RWPE2 (cell line): ENCODE measurements around the gene TMEM237.

Experiments used
- ATAC-seq: fragments of 200-7000 bp; cut with Tn5 transposase; 3 replicates; pipeline ENCODE4 v1.9.1; 2021; ENCODE audit warnings: low read depth
- DNase-seq: peaks from one replicate; pipeline ENCODE4 v3.0.0-alpha.2; 2020; ENCODE audit warnings: low spot score
- H3K27ac ChIP-seq: fragments of 450-650 bp; 2 replicates; pipeline ENCODE4 v1.5.1; 2017; ENCODE audit warnings: mild to moderate bottlenecking; ENCODE audit not compliant: poor library complexity, severe bottlenecking
- H3K27me3 ChIP-seq: fragments of 250-450 bp; sonication (Bioruptor Pico); 2 replicates; pipeline ENCODE4 v1.5.1; 2021; ENCODE audit warnings: mild to moderate bottlenecking, moderate library complexity; ENCODE audit not compliant: insufficient read depth, poor library complexity, severe bottlenecking
- H3K36me3 ChIP-seq: fragments of 250-450 bp; sonication (Bioruptor Pico); 2 replicates; pipeline ENCODE4 v1.5.1; 2020; ENCODE audit warnings: low read depth, mild to moderate bottlenecking, moderate library complexity
- H3K4me1 ChIP-seq: fragments of 250-450 bp; sonication (Bioruptor Pico); 2 replicates; pipeline ENCODE4 v1.5.1; 2021; ENCODE audit warnings: mild to moderate bottlenecking, moderate library complexity; ENCODE audit not compliant: insufficient read depth, poor library complexity, severe bottlenecking
- H3K4me3 ChIP-seq: fragments of 250-450 bp; sonication (Bioruptor Pico); 2 replicates; pipeline ENCODE4 v1.5.1; 2021; ENCODE audit warnings: mild to moderate bottlenecking, moderate library complexity; ENCODE audit not compliant: severe bottlenecking
- H3K9me3 ChIP-seq: fragments of 250-450 bp; sonication (Bioruptor Pico); 2 replicates; pipeline ENCODE4 v1.5.1; 2021; ENCODE audit warnings: mild to moderate bottlenecking, moderate library complexity; ENCODE audit not compliant: severe bottlenecking
- CTCF ChIP-seq: fragments of 450-650 bp; IDR thresholded peaks from one replicate; pipeline ENCODE4 v1.5.1; 2017; ENCODE audit warnings: mild to moderate bottlenecking, moderate library complexity; ENCODE audit not compliant: poor library complexity, severe bottlenecking

Gene TMEM237

GRCh38 chr2:201644001-201644400 lies 698 bp upstream of the TMEM237 start:
- DNase-seq (no peak), ATAC-seq (peak; percentile 22; the same call in 1 of the 3 replicates)
- Histone ChIP-seq H3K9me3 (peaks cover 2% of the 10 kb centered on the region), H3K36me3 (peaks cover 10% of the 10 kb centered on the region; the same call in 1 of the 2 replicates), H3K4me3 (peak overlapping the region; percentile 71), H3K27ac (peak overlapping the region; percentile 70), H3K27me3 (no peaks in the 10 kb centered on the region), H3K4me1 (peaks cover 21% of the 10 kb centered on the region)
- no peak for TF ChIP-seq CTCF

- DNase-seq (peak; percentile 77), ATAC-seq (peak; percentile 75)
- Histone ChIP-seq H3K9me3 (peaks cover 2% of the 10 kb centered on the region), H3K4me3 (peak overlapping the region; percentile 71), H3K4me1 (peaks cover 21% of the 10 kb centered on the region), H3K36me3 (peaks cover 21% of the 10 kb centered on the region; the same call in 1 of the 2 replicates), H3K27ac (peak overlapping the region; percentile 70), H3K27me3 (no peaks in the 10 kb centered on the region)
- TF ChIP-seq CTCF, result no peak
Measured at GRCh38 chr2:201642579-201643215, 606 bp downstream of the TMEM237 start.

- peaks cover 2% of the 10 kb centered on the region for H3K9me3 ChIP-seq
- peaks cover 21% of the 10 kb centered on the region for H3K4me1 ChIP-seq
- peak; percentile 26; the same call in 2 of the 3 replicates for ATAC-seq
- DNase-seq, result no peak
- H3K27me3 ChIP-seq, result no peaks in the 10 kb centered on the region
- peaks cover 21% of the 10 kb centered on the region; the same call in 1 of the 2 replicates for H3K36me3 ChIP-seq
- peak overlapping the region; percentile 71 for H3K4me3 ChIP-seq
- TF ChIP-seq CTCF, result no peak
- peak overlapping the region; percentile 70 for H3K27ac ChIP-seq
Measured at GRCh38 chr2:201642086-201642578, 1.2 kb downstream of the TMEM237 start.

GRCh38 chr2:201639205-201639604 lies 4.1 kb downstream of the TMEM237 start:
- no peak for ATAC-seq
- no peak for DNase-seq
- no peaks in the 10 kb centered on the region for H3K27me3 ChIP-seq
- H3K27ac ChIP-seq, result no peak overlapping the region
- peaks cover 7% of the 10 kb centered on the region for H3K4me1 ChIP-seq
- H3K36me3 ChIP-seq, result peaks cover 46% of the 10 kb centered on the region
- H3K4me3 ChIP-seq, result no peak overlapping the region
- no peaks in the 10 kb centered on the region for H3K9me3 ChIP-seq
- TF ChIP-seq CTCF, result no peak

GRCh38 chr2:201638326-201638725 lies 5.0 kb downstream of the TMEM237 start:
- Histone ChIP-seq H3K9me3 (no peaks in the 10 kb centered on the region), H3K36me3 (peaks cover 55% of the 10 kb centered on the region), H3K27ac (no peak overlapping the region), H3K27me3 (no peaks in the 10 kb centered on the region), H3K4me3 (no peak overlapping the region), H3K4me1 (peaks cover 2% of the 10 kb centered on the region)
- TF ChIP-seq CTCF, result no peak
- ATAC-seq (no peak), DNase-seq (no peak)
